ACHN (cell line): ENCODE data around the gene AUTS2.

ENCODE experiments used
- DNase-seq: peaks from one replicate; pipeline ENCODE4 v3.0.0-alpha.2; 2015
- in situ Hi-C: cut with HindIII; loops from 2 replicates; pipeline ENCODE4 v1.10.0; 2017; ENCODE audit warnings: low sequenced_read_pairs, low pct_ligation_motif_present, low pct_unique_long_range_greater_than_20kb

Gene AUTS2

DNA sequence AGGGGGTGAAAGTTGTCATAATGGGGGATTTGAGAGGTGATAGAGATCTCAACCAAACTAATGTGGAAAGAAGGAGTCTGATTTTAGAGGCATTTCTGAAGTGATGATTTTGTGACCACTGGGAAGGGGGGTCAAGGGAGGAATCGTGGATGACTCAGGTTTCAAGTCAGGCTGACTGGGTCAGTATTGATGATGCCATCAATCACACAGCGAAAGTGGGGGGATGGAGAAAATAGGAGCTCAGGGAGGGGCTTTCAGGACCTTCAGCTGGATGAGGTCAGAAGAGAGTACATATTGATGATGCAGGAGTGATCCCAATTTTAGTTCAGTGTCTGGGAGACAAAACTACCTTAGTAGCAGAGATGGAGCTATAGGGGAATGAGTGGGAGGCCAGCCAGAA lies 852.5 kb downstream of the AUTS2 start:
- in situ Hi-C loops, result no loop called here

GRCh38 chr7:70455925-70456324 lies 857.6 kb downstream of the AUTS2 start:
- in situ Hi-C loops, result no loop called here
- no peak for DNase-seq

More for the DNA sequence above, 852.5 kb downstream of the AUTS2 start:
- DNase-seq, result no peak

DNA sequence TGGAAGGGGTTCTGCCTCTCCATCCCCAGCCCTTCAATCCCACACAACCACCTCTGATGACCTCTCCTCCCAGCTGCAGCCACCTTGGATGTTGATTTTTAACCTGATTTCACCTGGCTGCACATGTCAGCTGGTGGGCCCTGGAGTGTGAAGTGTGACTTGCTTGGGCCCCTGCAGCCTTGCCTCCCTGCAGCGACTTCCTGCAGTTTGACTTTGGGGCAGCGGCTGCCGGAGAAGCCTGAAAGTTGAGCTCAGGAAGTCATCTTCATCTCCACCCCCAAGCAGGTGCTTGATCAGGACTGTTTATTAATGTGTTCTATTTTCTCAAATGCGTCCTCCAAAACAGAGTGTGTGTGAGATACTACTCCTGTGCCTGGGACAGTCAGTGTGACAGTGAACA lies 858.4 kb downstream of the AUTS2 start:
- in situ Hi-C loops, result no loop called here
- DNase-seq, result no peak

DNA sequence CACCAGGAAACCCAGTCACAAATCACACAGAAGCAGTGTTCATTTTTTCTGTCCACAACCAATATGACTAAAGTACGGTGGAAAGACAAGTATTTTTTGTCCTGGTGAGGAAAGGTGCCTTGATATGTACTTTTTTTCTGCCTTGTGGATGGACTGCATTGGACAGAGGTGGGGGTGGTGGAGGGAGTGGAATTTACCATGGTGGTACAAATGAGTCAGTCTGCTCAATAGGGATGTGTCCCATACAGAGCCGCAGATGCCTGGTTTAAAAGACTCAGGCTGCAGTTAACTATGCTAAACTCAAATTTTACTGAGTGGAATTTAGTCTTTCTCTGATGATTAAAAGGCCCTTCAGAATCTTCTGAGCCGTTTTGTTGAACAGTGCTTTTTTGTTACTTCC lies 859.2 kb downstream of the AUTS2 start:
- in situ Hi-C loops, result no loop called here
- DNase-seq, result no peak

DNA sequence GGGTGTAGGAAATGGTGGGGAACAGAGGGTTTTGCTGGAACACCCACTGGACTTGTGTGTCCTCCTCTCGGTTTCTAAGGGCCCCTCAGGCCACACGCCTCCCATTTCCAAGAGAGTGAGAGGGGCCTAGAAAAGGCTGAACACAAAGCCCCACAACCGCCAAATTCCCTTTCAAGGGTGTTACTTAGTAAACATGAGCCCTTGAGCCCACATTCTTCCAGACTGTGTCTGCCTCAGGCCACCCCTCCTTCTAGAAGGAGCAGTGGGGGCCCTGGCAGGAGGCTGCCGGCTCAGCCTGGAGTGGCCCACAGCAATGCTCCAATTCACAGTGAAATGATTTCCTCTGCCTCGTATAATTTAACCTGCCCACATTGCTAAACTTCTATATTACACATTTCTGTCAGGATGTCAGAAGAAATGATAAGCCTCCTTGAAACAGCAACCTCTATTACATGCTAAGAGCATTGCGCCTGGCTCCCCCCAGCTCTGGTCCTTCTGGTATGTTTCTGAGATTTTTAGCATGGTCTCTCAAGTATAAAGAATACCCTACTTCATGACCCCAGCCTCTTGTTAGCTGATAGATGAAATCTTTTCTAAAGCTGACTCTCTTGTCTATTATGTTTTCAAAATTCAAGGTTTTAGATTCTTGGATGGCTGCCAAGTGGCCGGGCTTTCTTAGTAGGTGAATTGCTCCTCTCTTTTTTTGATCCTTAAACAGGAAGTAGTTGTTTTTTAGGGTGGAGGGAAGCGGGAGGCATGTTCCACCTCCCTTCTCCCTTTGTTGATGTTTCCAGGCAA lies 859.8 kb downstream of the AUTS2 start:
- no peak for DNase-seq
- in situ Hi-C loops, result no loop called here

DNA sequence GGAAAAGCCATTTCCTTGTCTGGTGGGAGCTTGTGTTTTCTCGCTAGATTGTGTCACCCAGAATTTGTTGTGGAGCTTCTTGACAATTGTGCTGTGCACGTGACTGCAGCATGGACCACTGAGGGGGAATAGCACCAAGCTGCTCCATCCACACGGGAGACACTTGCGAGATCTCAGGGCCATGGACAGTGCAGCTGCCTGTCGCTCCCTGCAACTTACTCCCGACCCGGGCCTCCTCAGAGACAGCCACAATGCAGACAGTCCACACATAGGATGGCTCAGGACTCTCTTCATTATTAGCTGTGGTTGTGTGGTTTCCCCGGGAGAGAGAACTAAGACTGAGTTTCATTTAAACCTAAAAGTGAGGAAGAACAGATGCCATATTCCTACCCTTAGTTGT lies 860.5 kb downstream of the AUTS2 start:
- DNase-seq, result no peak
- in situ Hi-C loops, result no loop called here

DNA sequence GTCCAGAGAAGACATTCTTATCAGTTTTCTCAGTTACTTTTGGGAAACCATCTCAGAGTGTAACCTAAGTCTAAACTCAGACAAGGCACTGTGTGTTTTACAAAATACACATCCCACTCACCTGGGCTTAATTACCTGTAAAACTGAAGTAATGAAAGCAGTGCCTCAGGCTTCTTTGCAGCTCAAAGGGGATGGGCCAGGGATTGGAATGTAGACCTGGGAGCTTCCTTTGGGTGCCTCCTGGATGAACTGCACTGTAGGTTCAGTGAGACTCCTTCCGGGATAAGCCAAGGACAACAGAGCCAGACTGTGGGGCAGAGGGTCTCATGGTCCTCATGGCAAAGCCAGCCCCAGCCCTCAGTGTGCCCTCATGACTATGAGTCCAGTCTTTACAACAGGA lies 861.3 kb downstream of the AUTS2 start:
- DNase-seq, result no peak
- in situ Hi-C loops, result no loop called here

DNA sequence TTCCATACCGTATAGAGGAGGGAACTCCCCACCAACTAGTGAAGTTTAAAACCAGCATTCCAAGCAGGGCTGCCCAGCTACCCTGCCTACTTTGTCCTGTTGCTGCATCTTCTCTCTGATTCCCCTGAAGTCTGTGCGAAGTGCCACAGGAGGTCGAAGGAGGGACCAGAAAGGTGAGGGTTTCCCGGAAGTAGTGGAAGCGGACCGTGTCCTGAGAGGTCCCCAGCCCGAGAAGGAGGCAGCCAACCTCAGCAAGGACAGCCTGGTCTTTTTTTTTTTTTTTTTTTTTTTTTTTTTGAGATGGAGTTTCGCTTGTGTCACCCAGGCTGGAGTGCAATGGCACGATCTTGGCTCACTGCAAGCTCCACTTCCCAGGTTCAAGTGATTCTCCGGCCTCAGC lies 861.8 kb downstream of the AUTS2 start:
- in situ Hi-C loops, result no loop called here

GRCh38 chr7:70460562-70460961 lies 862.3 kb downstream of the AUTS2 start:
- in situ Hi-C loops, result no loop called here
- DNase-seq, result no peak

More for the DNA sequence above, 861.8 kb downstream of the AUTS2 start:
- no peak for DNase-seq

GRCh38 chr7:70463352-70463938 lies 865.2 kb downstream of the AUTS2 start:
- in situ Hi-C loops, result no loop called here
- DNase-seq, result no peak

- no peak for DNase-seq
- in situ Hi-C loops, result no loop called here
Observed at GRCh38 chr7:70466725-70467364, 868.6 kb downstream of the AUTS2 start.

- no peak for DNase-seq
- in situ Hi-C loops, result no loop called here
Observed at GRCh38 chr7:70470746-70471145, 872.5 kb downstream of the AUTS2 start.

GRCh38 chr7:70472601-70473237 lies 874.4 kb downstream of the AUTS2 start:
- in situ Hi-C loops, result no loop called here
- DNase-seq, result no peak

DNA sequence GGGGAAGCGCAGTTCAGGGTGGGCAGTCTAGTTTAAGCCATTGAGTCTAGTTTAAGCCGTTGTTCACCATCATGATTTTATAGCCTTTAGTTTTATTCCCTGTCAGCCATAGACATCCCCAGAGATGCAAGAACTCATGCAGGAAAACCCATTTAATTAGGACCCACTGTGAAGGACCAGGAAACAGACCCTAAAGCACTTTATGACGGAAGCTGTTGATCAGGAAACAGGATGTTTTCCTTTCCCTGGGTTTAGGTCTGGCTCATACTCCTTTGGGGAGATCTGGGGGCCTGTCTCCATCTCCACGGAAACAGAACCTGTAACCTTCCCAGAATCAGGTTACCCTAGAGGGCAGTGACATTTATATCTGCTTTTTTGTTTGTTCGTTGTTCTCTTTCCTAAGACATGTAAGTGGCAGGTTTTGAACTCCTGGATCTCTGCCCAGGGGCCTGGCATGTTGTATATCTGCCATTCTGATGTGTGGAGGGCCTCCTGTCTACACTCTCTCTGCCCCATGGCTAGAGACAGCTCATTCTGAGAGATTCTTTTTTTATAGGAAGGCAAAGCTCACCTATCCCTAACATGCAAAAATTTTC lies 876.5 kb downstream of the AUTS2 start:
- in situ Hi-C loops, result no loop called here
- DNase-seq, result no peak

DNA sequence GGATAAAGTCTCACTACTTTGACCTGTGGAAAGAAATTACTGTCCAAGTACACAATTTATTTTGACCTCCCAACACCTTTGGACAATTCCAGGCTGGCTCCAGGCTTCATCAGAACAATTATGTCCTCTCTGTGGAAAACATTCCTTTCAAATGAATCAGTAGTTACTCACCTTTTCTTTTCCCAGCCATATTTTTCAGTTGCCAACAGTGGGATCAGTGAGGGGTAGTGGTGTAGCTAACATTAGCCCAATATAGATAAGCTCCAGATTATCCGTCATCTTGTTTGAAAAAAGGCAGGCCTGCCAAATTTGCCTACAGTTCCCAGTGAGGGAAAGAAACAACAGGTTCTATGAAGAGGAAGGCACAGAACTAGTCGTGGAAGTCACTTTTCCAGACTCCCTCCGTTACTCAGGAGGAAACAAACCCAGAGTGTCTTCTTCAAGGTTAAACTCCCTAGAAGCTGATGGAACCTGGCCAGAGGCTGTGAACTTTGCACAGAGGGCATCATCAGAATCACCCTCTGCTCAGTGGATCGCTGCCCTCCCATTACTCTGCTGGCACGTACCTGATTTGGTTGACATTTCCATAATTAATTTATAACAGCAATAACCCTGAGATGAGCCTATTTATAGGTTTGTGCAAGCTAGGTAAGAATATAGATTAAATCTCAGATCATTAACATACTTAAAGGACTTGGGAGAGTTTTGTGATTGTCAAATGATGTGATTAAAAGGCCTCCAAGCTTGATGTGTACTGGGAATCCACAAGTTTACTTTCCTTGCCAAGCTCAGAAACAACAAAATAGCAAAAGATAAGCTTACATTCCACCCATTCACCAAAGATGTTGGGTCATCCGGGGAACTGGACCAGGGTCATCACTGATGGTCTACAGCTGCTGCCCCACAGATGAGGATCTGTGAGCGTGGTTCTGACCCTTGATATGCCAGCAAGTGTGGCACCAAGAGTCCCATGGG lies 879.0 kb downstream of the AUTS2 start:
- no peak for DNase-seq
- in situ Hi-C loops, result no loop called here

GRCh38 chr7:70479153-70480021 lies 881.1 kb downstream of the AUTS2 start:
- no peak for DNase-seq
- in situ Hi-C loops, result no loop called here

DNA sequence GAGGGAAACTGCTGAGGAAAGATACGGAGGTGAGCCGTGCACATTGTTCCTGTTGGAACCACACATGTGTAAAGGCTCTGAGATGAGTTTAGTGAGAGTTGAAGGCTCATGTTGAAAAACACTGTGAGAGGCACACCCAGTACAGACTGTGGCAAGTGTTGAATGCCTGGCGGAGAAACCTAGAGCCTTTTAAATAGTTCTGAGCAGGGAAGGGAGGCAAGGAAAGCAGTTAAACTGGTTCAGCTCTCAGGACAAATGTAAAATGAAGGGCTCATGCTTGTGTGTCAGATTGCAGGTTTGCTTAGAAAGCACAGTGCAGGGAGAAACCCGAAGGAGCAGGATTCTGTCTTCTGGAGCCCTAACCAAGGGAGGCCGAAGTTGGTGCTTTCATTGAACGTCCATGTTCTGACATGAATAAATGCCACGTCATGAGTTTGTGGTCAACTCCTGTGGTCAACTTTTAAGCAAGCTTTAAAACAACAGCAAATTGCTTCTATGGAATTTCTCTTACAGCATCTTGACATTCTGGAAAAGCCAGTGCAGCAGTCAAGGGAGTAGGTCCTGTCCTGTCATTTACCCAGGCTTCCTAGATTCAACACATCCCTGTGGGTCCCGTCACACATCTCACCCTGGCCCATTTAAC lies 882.8 kb downstream of the AUTS2 start:
- DNase-seq, result no peak
- in situ Hi-C loops, result no loop called here
